Epithelial cell of esophagus (primary cell): ENCODE results near the gene KSR1.
A peak's percentile ranks its signal among the peaks of the same experiment; 100 is the strongest.

Experiments
- DNase-seq: peaks from one replicate; pipeline ENCODE4 v3.0.0; 2010; ENCODE audit warnings: low read depth
- H3K4me3 ChIP-seq: 2 replicates; pipeline ENCODE4 v1.5.1; 2011; ENCODE audit warnings: mild to moderate bottlenecking, low read length, control low read depth
- TF ChIP-seq, protein P1 (sequence below): IDR thresholded peaks from 2 replicates; pipeline ENCODE4 v1.5.1; 2011; ENCODE audit warnings: low read depth, mild to moderate bottlenecking, low read length, control low read depth, inconsistent platforms; ENCODE audit not compliant: insufficient read depth; ENCODE audit errors: missing control alignments

The KSR1 gene

DNA sequence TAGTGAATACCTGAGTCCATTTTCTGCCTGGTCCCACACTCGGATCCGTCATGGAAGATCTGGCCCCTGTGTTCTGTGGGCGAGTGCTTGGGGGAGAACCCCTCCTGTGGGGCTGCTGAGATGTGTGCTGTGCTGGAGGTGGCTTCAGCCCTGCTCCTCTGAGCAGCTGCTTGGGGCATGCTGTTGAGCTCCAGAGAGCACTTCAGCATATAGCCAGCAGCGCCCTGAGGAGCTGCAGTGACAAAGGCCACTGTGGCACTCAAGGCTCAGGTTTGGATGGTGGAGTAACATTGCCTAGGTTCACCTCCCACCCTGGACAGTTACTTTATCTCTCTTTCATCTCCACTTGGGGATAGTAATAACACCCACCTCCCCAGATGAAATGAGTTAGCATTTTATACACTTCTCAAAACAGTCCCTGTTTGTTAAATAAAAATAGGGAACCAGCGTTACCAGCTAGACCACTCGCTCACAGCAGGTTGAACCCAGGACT is 75.3 kb downstream of the KSR1 start:
- DNase-seq = no peak
- H3K4me3 ChIP-seq = no peak overlapping the region
- TF ChIP-seq, protein P1, sequence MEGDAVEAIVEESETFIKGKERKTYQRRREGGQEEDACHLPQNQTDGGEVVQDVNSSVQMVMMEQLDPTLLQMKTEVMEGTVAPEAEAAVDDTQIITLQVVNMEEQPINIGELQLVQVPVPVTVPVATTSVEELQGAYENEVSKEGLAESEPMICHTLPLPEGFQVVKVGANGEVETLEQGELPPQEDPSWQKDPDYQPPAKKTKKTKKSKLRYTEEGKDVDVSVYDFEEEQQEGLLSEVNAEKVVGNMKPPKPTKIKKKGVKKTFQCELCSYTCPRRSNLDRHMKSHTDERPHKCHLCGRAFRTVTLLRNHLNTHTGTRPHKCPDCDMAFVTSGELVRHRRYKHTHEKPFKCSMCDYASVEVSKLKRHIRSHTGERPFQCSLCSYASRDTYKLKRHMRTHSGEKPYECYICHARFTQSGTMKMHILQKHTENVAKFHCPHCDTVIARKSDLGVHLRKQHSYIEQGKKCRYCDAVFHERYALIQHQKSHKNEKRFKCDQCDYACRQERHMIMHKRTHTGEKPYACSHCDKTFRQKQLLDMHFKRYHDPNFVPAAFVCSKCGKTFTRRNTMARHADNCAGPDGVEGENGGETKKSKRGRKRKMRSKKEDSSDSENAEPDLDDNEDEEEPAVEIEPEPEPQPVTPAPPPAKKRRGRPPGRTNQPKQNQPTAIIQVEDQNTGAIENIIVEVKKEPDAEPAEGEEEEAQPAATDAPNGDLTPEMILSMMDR = no peak

DNA sequence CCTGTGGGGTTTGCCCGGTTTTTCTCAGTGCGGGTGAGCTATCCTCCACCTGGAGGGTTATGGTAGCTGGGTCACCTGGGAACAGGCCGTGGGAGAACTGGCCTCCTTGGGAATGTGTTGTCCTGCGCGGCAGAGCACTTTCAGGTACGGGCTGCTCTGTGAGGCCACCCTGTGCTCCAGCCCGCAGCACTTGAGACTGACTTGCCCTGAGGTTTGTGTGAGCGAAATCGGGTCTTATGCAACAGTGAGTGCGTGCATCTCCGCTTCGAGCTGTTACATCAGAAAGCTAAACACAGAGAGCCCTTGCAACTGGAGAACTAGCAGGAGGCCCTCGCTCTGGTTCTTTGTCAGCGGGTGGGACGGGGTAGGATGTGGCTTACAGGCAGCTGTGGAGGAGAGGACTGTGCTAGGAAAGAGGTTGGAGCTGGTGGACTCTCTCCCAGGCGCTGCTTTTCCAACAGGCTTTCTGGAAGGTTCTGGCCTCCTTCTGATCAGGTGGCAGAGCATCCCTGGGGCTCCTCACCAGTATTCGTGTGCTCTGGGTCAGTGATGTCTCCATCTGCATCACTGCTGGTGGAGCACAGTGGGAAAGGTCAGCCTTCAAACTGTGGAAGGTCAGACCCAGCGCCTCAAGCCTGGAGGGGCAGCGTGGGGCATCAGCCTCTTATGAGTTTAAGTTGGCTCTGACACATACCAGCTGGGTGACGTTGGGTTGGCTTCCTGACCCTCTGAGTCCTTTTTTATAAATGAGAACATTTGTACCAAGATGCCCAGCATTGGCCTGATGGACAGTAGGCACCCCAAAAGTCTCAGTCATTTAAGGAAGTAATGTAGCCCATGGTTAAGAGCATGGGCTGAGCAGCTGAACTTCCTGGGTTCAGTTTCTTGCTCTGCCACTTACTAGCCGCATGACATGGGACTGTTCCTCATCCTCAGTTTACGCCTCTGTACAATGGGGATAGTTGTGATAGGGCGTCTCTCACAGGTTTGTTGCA is 76.3 kb downstream of the KSR1 start:
- TF ChIP-seq, protein P1 = no peak
- no peak overlapping the region for H3K4me3 ChIP-seq
- DNase-seq = peak; percentile 60

DNA sequence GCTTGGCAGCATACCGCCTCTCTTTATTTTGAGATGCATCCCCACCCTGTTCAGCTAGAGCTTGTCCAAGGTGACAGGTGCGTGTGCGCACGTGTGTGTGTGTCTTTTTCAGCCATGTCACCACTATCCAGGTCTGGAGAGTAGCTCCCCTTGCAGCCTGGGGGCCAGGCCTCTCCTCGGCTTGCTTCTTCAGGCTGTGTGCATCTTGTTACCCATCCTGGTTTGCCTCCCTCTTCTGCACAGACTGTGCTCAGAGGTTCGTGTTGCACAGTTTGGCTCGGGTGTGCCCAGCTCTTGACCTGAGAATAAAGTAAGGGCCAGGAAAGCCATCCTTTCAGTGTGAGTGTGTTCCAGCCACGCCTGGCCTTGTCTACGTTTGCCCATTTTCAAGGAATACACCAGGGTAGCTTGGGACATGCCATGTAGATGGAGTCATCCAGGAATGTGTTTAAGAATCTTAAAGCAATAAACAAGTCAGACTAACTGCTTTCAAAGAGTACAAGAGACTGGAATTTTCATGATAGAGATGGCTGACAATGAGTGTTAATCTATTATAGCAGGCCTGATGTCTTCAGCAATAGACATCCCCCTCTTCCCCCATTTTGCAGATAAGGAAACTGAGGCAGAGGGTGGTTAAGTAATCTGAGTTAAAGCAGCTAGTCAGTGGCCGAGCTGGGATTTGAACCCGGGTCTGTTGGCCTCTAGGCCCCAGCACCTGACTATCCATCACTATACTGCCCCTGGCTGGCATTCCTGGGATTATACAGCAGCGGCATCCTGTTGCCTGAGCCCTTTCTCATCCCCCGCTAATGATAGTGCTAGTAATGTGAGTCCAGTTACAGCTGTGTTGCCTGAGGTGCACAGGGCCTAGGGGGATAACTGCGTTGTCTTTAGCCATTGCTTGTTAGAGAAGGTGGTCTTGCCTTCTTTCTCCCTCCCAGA is 77.9 kb downstream of the KSR1 start:
- TF ChIP-seq, protein P1 = no peak
- peak; percentile 67 for DNase-seq
- no peak overlapping the region for H3K4me3 ChIP-seq

DNA sequence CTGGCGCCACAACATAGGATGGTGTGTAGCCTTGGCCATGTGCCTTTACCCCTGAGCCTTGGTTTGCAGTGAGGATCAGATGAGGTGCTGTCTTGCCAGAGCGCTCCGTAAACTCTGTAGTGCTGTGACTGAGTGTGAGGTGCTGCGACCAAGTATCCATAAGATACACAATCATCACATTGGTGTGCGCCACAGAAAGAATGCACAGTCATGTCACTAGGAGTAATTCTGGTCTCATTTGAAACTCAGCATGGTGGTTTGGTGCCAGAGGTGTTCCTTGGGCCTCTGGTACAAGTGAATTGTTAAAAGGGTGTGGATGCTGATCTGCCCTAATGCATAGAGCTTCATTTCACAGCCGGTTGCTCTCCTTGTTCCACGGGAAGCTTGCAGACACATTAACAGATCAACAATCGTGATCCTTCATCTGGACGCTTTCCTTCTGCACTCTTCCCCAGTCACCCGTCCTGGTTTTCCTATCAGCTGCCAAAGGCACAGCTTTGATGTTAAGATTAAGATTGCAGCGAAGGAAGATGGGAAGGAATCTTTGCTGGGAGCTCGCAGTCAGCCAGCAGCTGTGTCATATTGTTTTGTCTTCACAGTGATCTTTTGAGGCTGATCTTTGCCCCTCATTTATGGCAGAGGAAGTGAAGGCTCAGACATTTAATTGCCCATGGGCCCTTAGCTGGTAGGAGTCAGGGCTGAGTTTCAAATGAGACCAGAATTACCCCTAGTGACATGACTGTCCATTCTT is 79.1 kb downstream of the KSR1 start:
- TF ChIP-seq, protein P1 = no peak
- H3K4me3 ChIP-seq = no peak overlapping the region
- no peak for DNase-seq

DNA sequence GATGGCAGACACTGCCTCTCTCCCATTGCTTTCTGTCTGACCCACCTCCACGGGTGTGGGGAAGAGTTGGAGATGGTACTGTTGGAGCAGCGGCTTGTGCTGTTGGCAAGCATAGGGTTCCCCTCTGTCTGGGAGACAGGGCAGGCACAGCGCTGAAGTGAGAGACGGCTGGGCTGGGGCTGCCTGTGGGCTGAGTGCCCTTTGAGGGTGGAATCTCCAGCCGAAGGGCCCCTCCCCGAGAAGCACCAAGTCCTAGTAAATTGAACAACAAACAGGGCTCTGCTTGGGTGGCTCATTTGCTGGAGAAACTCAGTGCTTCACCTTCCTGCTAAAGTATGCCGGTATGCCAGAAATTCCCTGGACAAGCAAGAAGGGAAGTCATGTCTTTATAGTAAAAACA is 79.7 kb downstream of the KSR1 start:
- no peak for DNase-seq
- TF ChIP-seq, protein P1 = no peak
- no peak overlapping the region for H3K4me3 ChIP-seq

DNA sequence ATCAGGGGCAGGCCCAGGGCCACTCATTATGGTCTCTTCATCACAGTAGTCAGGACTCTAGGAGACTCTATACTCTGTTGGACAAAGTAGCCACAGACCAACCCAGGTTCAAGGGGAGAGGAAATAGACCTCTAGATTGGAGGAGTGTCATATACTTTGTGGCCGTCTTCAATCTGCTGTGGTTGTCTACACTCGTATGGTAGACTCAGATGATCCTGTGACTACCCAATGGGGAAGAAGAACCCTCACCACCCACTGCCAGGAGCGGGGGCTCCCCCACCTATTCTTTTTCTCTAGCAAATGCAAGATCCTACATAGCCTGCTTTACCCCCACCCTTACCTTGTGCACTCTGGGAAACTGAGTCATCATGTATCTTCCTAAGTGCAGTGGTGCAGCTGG is 80.5 kb downstream of the KSR1 start:
- H3K4me3 ChIP-seq = no peak overlapping the region
- TF ChIP-seq, protein P1 = no peak
- no peak for DNase-seq
